Measurements from ENCODE around the gene UNC13A.

The UNC13A gene

DNA sequence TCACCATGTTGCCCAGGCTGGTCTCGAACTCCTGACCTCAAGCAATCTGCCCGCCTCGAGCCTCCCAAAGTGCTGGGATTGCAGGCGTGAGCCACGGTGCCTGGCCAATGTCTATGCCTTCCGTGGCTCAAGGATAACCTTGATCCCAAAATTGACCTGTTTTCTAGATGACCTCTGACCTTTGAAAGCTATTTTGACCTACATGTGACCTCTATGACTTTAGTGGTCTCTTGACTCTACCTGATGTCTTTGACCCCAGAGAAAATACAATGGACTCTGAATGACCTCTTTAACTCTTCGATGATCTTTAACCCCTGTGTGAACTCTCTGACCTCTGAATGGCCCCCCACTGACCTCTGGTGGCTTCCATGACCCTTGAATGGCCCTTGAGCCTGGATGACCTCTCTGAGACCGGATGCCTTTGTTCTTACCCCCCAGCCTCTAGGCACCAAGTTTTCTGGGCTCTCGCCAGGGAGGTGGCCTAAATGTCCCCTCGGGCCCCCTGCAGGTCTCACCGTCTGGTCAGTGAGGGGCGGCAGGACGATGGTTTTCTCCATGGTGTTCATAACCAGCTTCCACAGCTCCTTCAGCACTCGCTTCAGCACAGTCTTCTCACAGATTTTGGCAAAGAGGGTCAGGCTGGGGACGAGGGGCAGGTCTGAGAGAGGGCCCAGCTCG, 63.7 kb downstream of the UNC13A start:
- DNase-seq = no peak

GRCh38 chr19:17623224-17623935, 64.8 kb downstream of the UNC13A start:
- DNase-seq = no peak

GRCh38 chr19:17620696-17621095, 67.5 kb downstream of the UNC13A start:
- no peak for DNase-seq

DNA sequence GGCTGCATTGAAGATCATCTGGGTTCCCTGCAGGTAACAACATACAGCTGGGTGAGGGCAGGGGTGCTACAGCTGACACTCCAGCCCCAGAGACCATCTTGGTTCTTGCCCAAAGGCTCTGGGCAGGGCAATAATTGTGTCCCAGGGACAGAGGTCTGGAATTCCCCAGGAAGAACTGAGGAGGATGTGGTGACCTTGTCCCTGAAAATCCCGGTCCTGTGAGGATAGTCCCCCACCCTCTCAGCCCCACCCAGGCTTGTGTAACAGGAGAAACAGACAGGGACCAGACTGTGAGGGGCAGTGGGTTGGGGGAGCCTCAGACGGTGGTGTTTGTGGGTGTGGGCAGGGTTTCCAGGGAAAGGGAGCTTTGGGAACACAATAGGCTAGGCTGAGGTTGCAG, 69.2 kb downstream of the UNC13A start:
- no peak for DNase-seq

GRCh38 chr19:17618281-17618903, 69.8 kb downstream of the UNC13A start:
- DNase-seq = peak; percentile 49

GRCh38 chr19:17617807-17618192, 70.4 kb downstream of the UNC13A start:
- no peak for DNase-seq

GRCh38 chr19:17616961-17617806, 71.0 kb downstream of the UNC13A start:
- DNase-seq = peak; percentile 61

DNA sequence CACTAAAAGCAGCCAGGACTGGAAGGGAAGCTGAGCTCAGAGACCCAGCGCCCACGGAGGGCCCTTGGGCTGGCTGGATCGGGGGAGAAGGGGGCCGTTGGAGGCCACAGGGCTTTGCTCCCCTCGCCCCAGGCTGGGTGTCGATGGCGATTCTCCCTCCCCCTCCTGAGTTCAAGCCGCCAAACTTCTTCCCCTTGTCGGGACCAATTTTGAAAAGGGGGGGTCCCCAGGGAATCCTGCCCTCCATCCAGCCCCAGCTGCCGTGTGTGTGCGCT, 71.5 kb downstream of the UNC13A start:
- no peak for DNase-seq

GRCh38 chr19:17615889-17616685, 72.1 kb downstream of the UNC13A start:
- DNase-seq = no peak

DNA sequence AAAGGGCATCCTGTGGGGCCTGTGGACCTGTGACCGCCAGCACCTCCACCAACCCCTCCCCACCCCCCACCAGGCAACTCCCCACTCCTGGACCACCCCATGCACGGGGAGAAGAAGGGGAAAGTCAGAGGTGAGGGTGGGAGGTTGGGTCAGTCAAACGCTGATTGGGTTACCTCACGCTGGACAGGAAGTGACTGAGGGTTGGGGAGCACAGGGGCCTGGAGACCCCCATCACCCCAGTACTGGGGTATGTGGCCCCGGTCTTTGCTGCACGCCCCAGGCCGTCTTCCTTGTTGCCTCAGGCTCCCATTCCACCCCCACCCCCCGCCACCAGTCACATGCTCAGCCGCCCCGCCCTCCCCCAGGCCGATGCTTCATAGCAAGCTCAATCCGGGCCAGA, 73.7 kb downstream of the UNC13A start:
- DNase-seq = no peak

DNA sequence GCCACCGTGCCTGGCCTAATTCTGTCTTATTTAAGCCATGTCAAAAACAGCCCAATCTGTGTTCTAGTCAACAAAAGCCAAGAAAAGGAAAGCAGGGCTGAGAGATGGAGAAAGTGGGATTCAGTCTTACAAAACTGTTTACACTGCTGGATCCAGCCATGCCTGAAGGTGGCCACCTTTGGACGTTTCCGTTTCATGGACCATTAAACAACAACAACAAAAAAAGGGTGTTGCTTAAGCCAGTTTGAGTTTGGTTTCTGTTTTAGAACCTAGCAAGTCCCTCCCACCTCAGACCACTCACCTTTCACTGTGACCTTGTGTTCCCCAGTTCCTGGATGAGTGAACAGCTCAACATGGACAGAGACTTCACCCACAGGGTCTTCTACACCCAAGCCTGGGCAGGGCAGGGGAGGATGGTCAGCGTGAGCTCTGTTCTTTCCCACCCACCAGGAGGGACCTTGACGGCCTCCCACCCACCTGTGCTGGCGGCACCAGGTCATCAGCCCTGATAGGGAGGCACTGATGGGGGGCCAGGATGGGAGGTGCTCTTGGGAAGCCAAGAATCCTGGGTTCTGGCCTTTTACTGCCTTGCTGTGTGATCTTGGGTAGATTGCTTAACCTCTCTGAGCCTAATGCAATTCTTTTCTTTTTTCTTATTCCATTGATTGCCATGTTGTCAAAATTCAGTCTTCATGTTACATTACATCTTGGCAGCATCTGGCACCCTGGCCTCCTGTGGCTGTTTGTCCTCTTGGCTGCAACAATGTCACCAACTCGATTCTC, 76.5 kb downstream of the UNC13A start:
- no peak for DNase-seq

- DNase-seq = no peak
Measured at GRCh38 chr19:17610384-17610783, 77.8 kb downstream of the UNC13A start.

- no peak for DNase-seq
Measured at GRCh38 chr19:17607936-17608335, 80.2 kb downstream of the UNC13A start.

GRCh38 chr19:17606590-17607185, 81.5 kb downstream of the UNC13A start:
- DNase-seq = no peak

- DNase-seq = peak; percentile 92
Measured at GRCh38 chr19:17605761-17606589, 82.2 kb downstream of the UNC13A start.

- no peak for DNase-seq
Measured at GRCh38 chr19:17605117-17605516, 83.0 kb downstream of the UNC13A start.

DNA sequence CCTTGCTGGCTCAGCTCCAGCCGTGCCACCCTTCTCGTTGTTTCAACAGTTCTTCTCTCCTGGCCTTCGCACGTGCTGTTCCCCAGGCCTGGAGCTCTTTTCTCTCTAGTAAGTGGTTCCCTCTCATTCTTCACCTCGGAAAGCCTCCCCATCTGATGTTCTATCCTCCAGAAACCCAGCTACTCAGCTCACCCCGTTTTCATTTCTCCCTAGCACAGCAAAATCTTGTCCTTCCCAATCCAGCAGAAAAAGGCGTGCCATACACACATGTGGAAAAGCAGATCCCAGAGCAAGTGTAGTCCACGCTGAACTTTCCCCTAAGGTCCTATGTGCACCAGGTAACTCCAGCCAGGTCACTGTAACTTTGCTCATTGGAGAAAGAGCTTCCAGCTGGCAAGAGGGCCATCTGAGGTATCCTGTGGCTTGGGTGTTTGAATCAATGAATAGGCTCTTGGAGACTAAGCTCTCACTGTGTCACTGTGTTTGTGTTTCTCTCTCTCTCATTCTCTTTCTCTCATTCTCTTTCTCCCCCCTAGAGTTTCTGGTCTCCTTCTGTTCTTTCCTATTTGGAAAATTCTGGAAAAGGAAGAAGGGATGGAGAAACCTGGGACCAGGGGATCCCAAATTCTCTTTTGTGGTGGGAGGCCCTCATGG, 83.7 kb downstream of the UNC13A start:
- no peak for DNase-seq

- no peak for DNase-seq
Measured at GRCh38 chr19:17602872-17603510, 85.2 kb downstream of the UNC13A start.

- no peak for DNase-seq
Measured at GRCh38 chr19:17602217-17602616, 85.9 kb downstream of the UNC13A start.

All from activated effector memory CD4-positive, alpha-beta T cell treated with anti-CD3 and anti-CD28 coated beads, Interleukin-2, amount 50 U/mL, for 16 hours (primary cell).